Calu3 (cell line): ENCODE measurements around the gene EYS. TPM values are rescaled to one million over a fixed set of nuclear protein-coding genes. Genes with fewer than 3 reads are reported as not detected.

Experiments used
- BruUV-seq: library from RNA; stranded (reverse); fragments of 400-500 nt; replicated peaks from 2 replicates; lab custom pipeline; 2021; lab: Mats Ljungman, UMichigan
- CTCF ChIA-PET: fragments of 300-600 bp; sonication (Branson Sonifier 250); formaldehyde crosslinking; loops from one replicate; lab custom pipeline; 2022; ENCODE audit warnings: antibody characterized with exemption; lab: Charles Lee
- DNase-seq: peaks from one replicate; pipeline ENCODE4 v3.0.0; 2022
- H3K27ac Mint-ChIP-seq: one replicate; pipeline ENCODE4 v1.8.0; 2022; ENCODE audit warnings: mixed read lengths; ENCODE audit not compliant: unreplicated experiment
- H3K27me3 Mint-ChIP-seq: one replicate; pipeline ENCODE4 v1.8.0; 2022; ENCODE audit warnings: mixed read lengths; ENCODE audit not compliant: unreplicated experiment
- H3K36me3 Mint-ChIP-seq: one replicate; pipeline ENCODE4 v1.8.0; 2022; ENCODE audit warnings: mild to moderate bottlenecking, moderate library complexity, mixed read lengths; ENCODE audit not compliant: insufficient read depth, unreplicated experiment
- H3K4me1 Mint-ChIP-seq: one replicate; pipeline ENCODE4 v1.8.0; 2022; ENCODE audit warnings: mild to moderate bottlenecking, low read depth, mixed read lengths; ENCODE audit not compliant: unreplicated experiment
- H3K4me3 Mint-ChIP-seq: one replicate; pipeline ENCODE4 v1.8.0; 2022; ENCODE audit warnings: mild to moderate bottlenecking, low read depth, moderate library complexity, mixed read lengths; ENCODE audit not compliant: unreplicated experiment
- H3K9me3 Mint-ChIP-seq: one replicate; pipeline ENCODE4 v1.8.0; 2022; ENCODE audit warnings: low read depth, mixed read lengths; ENCODE audit not compliant: unreplicated experiment
- CTCF ChIP-seq: fragments of 200-600 bp; IDR thresholded peaks from one replicate; pipeline ENCODE4 v1.8.0; 2022; ENCODE audit warnings: antibody characterized with exemption; ENCODE audit not compliant: unreplicated experiment
- intact Hi-C: fragments of 100-400 bp; cut with micrococcal nuclease; formaldehyde crosslinking; loops from one replicate; pipeline ENCODE4 v1.10.0; 2022; ENCODE audit not compliant: unreplicated experiment
- total RNA-seq: library from RNA; stranded (reverse); gene quantifications from 2 replicates; pipeline ENCODE4 v1.2.3, GENCODE V29; 2022

Gene EYS
- total RNA-seq, 1 experiment from 2014 or later, result not detected

DNA sequence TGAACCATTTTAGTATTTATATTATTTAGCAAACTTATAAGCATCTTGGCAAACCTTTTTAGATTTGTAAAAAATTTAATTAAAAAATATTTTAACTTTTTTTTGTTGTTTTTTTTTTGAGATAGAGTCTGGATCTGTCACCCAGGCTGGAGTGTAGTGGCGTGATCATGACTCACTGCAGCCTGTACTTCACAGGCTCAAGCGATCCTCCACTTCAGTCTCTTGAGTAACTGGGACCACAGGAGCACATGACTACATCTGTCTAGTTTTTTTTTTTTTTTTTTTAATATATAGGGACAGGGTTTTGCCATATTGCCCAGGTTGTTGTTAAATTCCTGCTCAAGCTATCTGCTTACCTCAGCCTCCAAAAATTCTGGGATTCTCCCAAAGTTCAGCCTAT is 161.1 kb downstream of the EYS start:
- no peak for TF ChIP-seq CTCF
- intact Hi-C loops, result no loop called here
- H3K27ac Mint-ChIP-seq, result no peak overlapping the region
- no peaks in the 10 kb centered on the region for H3K27me3 Mint-ChIP-seq
- H3K9me3 Mint-ChIP-seq, result peaks cover 5% of the 10 kb centered on the region
- no peaks in the 10 kb centered on the region for H3K4me1 Mint-ChIP-seq
- H3K4me3 Mint-ChIP-seq, result no peak overlapping the region
- no peaks in the 10 kb centered on the region for H3K36me3 Mint-ChIP-seq
- CTCF ChIA-PET, result no interaction called here
- DNase-seq, result no peak
- BruUV-seq, result no TSS peak

- DNase-seq, result no peak
- Mint-ChIP-seq H3K4me1 (no peaks in the 10 kb centered on the region), H3K36me3 (no peaks in the 10 kb centered on the region), H3K9me3 (peaks cover 10% of the 10 kb centered on the region), H3K27ac (no peak overlapping the region), H3K4me3 (no peak overlapping the region), H3K27me3 (no peaks in the 10 kb centered on the region)
- no TSS peak for BruUV-seq
- TF ChIP-seq CTCF, result no peak
- intact Hi-C loops, result no loop called here
- CTCF ChIA-PET, result no interaction called here
Observed at GRCh38 chr6:65538644-65539043, 168.4 kb downstream of the EYS start.

DNA sequence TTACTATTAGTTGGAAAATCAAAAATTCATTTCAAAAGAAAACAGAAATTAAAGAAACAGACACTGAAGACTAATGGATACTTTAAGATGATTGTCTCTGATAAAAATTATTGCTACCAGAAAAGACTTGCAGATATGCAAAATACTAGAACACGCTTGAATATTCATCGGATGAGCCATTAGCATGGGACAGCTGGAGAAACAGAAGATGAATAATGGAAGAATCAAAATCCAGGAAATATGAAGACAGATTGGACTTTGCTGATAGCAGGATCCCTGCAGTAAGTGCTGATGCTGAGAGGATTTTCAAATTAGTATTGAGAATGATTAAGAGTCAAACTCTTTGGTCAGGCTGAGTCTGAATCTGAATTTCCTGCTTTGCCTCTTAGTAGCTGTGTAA is 169.4 kb downstream of the EYS start:
- intact Hi-C loops, result no loop called here
- no peak for TF ChIP-seq CTCF
- CTCF ChIA-PET, result no interaction called here
- Mint-ChIP-seq H3K27ac (no peak overlapping the region), H3K9me3 (peaks cover 10% of the 10 kb centered on the region), H3K36me3 (no peaks in the 10 kb centered on the region), H3K27me3 (no peaks in the 10 kb centered on the region), H3K4me1 (no peaks in the 10 kb centered on the region), H3K4me3 (no peak overlapping the region)
- no TSS peak for BruUV-seq
- DNase-seq, result no peak

DNA sequence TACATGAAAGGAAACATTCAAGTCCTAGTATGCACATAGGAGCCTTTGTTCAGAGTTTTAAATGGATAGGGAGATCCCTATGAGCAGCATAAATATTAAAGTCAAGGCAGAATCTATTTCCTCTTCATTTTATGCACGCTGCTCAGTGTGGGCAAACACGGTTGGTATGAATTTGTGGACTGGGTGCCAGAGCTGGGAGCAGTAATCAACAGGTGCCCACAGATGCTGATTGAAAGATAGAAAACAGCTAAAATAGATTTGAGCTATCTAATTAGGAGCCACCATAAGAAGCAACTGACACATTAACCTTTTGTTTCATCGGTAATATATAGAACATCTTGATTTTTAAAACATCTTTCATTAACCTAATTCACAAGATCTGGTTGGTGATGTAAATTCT is 175.5 kb downstream of the EYS start:
- Mint-ChIP-seq H3K9me3 (peaks cover 7% of the 10 kb centered on the region), H3K27me3 (no peaks in the 10 kb centered on the region), H3K36me3 (no peaks in the 10 kb centered on the region), H3K27ac (no peak overlapping the region), H3K4me1 (no peaks in the 10 kb centered on the region), H3K4me3 (no peak overlapping the region)
- no peak for DNase-seq
- intact Hi-C loops, result no loop called here
- CTCF ChIA-PET, result no interaction called here
- BruUV-seq, result no TSS peak
- no peak for TF ChIP-seq CTCF
